HEK293 (cell line): ENCODE results near the gene PPP1R11.

ENCODE experiments used
- ELK4 ChIP-seq: IDR thresholded peaks from 2 replicates; pipeline ENCODE4 v1.6.1; 2011; ENCODE audit warnings: mild to moderate bottlenecking, low read depth, low read length, borderline replicate concordance
- HOXA7 ChIP-seq: sonication (generic); formaldehyde crosslinking; IDR thresholded peaks from 2 replicates; pipeline ENCODE4 v1.8.1; 2022; ENCODE audit warnings: missing genetic modification reagents, borderline replicate concordance
- OSR2 ChIP-seq: fragments of 450-650 bp; formaldehyde crosslinking; IDR thresholded peaks from 2 replicates; pipeline ENCODE4 v1.5.1; 2016; ENCODE audit warnings: missing biosample characterization, missing genetic modification characterization
- PATZ1 ChIP-seq: fragments of 450-650 bp; formaldehyde crosslinking; IDR thresholded peaks from 2 replicates; pipeline ENCODE4 v1.5.1; 2016; ENCODE audit warnings: missing biosample characterization, missing genetic modification characterization
- PRDM1 ChIP-seq: fragments of 450-650 bp; formaldehyde crosslinking; IDR thresholded peaks from 2 replicates; pipeline ENCODE4; 2016; ENCODE audit warnings: missing biosample characterization, missing genetic modification characterization
- PRDM6 ChIP-seq: fragments of 450-650 bp; formaldehyde crosslinking; IDR thresholded peaks from 2 replicates; pipeline ENCODE4 v1.5.1; 2017; ENCODE audit warnings: missing biosample characterization, missing genetic modification characterization
- SCRT1 ChIP-seq: fragments of 450-650 bp; formaldehyde crosslinking; IDR thresholded peaks from 2 replicates; pipeline ENCODE4 v1.5.1; 2016; ENCODE audit warnings: missing biosample characterization, missing genetic modification characterization, borderline replicate concordance
- ZBTB20 ChIP-seq: fragments of 450-650 bp; formaldehyde crosslinking; IDR thresholded peaks from 2 replicates; pipeline ENCODE4 v1.5.1; 2016; ENCODE audit warnings: missing biosample characterization, missing genetic modification characterization
- ZBTB48 ChIP-seq: fragments of 450-650 bp; formaldehyde crosslinking; IDR thresholded peaks from 2 replicates; pipeline ENCODE4 v1.5.1; 2016; ENCODE audit warnings: missing biosample characterization, missing genetic modification characterization
- ZFP69B ChIP-seq: fragments of 450-650 bp; formaldehyde crosslinking; IDR thresholded peaks from 2 replicates; pipeline ENCODE4 v1.5.1; 2016; ENCODE audit warnings: missing biosample characterization, missing genetic modification characterization
- ZNF10 ChIP-seq: fragments of 450-650 bp; formaldehyde crosslinking; IDR thresholded peaks from 2 replicates; pipeline ENCODE4 v1.5.1; 2017; ENCODE audit warnings: missing biosample characterization, missing genetic modification characterization
- ZNF133 ChIP-seq: fragments of 450-650 bp; formaldehyde crosslinking; IDR thresholded peaks from 2 replicates; pipeline ENCODE4 v1.5.1; 2016; ENCODE audit warnings: missing biosample characterization, missing genetic modification characterization
- ZNF140 ChIP-seq: fragments of 450-650 bp; formaldehyde crosslinking; IDR thresholded peaks from 2 replicates; pipeline ENCODE4 v1.5.1; 2016; ENCODE audit warnings: missing biosample characterization, missing genetic modification characterization
- ZNF184 ChIP-seq: fragments of 450-650 bp; IDR thresholded peaks from 2 replicates; pipeline ENCODE4 v1.5.1; 2018; ENCODE audit warnings: missing biosample characterization, mild to moderate bottlenecking, missing genetic modification characterization
- ZNF324 ChIP-seq: fragments of 450-650 bp; formaldehyde crosslinking; IDR thresholded peaks from 2 replicates; pipeline ENCODE4 v1.5.1; 2016; ENCODE audit warnings: missing biosample characterization, missing genetic modification characterization
- ZNF398 ChIP-seq: fragments of 450-650 bp; formaldehyde crosslinking; IDR thresholded peaks from 2 replicates; pipeline ENCODE4 v1.5.1; 2017; ENCODE audit warnings: missing biosample characterization, missing genetic modification characterization
- ZNF416 ChIP-seq: fragments of 450-650 bp; formaldehyde crosslinking; IDR thresholded peaks from 2 replicates; pipeline ENCODE4 v1.5.1; 2016; ENCODE audit warnings: missing biosample characterization, missing genetic modification characterization
- ZNF48 ChIP-seq: fragments of 450-650 bp; formaldehyde crosslinking; IDR thresholded peaks from 2 replicates; pipeline ENCODE4 v1.5.1; 2016; ENCODE audit warnings: missing biosample characterization, missing genetic modification characterization
- ZNF501 ChIP-seq: fragments of 450-650 bp; formaldehyde crosslinking; IDR thresholded peaks from 2 replicates; pipeline ENCODE4 v1.5.1; 2016; ENCODE audit warnings: missing biosample characterization, missing genetic modification characterization
- ZNF561 ChIP-seq: fragments of 450-650 bp; IDR thresholded peaks from 2 replicates; pipeline ENCODE4 v1.5.1; 2018; ENCODE audit warnings: missing biosample characterization, missing genetic modification characterization, borderline replicate concordance
- ZNF585B ChIP-seq: fragments of 450-650 bp; formaldehyde crosslinking; IDR thresholded peaks from 2 replicates; pipeline ENCODE4 v1.5.1; 2016; ENCODE audit warnings: missing biosample characterization, missing genetic modification characterization
- ZNF621 ChIP-seq: fragments of 450-650 bp; formaldehyde crosslinking; IDR thresholded peaks from 2 replicates; pipeline ENCODE4 v1.5.1; 2017; ENCODE audit warnings: missing biosample characterization, missing genetic modification characterization
- ZNF623 ChIP-seq: fragments of 450-650 bp; formaldehyde crosslinking; IDR thresholded peaks from 2 replicates; pipeline ENCODE4 v1.5.1; 2016; ENCODE audit warnings: missing biosample characterization, missing genetic modification characterization
- ZNF624 ChIP-seq: fragments of 450-650 bp; formaldehyde crosslinking; IDR thresholded peaks from 2 replicates; pipeline ENCODE4 v1.5.1; 2017; ENCODE audit warnings: missing biosample characterization, missing genetic modification characterization
- ZNF645 ChIP-seq: fragments of 450-650 bp; formaldehyde crosslinking; IDR thresholded peaks from 2 replicates; pipeline ENCODE4; 2016; ENCODE audit warnings: missing biosample characterization, missing genetic modification characterization
- ZNF654 ChIP-seq: fragments of 450-650 bp; formaldehyde crosslinking; IDR thresholded peaks from 2 replicates; pipeline ENCODE4 v1.5.1; 2016; ENCODE audit warnings: low read depth, missing biosample characterization, missing genetic modification characterization
- ZNF658 ChIP-seq: fragments of 450-650 bp; formaldehyde crosslinking; IDR thresholded peaks from 2 replicates; pipeline ENCODE4; 2016; ENCODE audit warnings: missing biosample characterization, missing genetic modification characterization
- ZNF670 ChIP-seq: fragments of 450-650 bp; formaldehyde crosslinking; IDR thresholded peaks from 2 replicates; pipeline ENCODE4 v1.5.1; 2016; ENCODE audit warnings: missing biosample characterization, missing genetic modification characterization, low read depth
- ZNF677 ChIP-seq: fragments of 450-650 bp; IDR thresholded peaks from 2 replicates; pipeline ENCODE4 v1.5.0; 2018; ENCODE audit warnings: missing biosample characterization, mild to moderate bottlenecking, missing genetic modification characterization, moderate library complexity
- ZNF843 ChIP-seq: fragments of 450-650 bp; formaldehyde crosslinking; IDR thresholded peaks from 2 replicates; pipeline ENCODE4 v1.5.1; 2016; ENCODE audit warnings: missing biosample characterization, missing genetic modification characterization

Gene PPP1R11

GRCh38 chr6:30102414-30102969 lies 35.5 kb downstream of the PPP1R11 start (continued):
- no peak for TF ChIP-seq ELK4
- no peak for TF ChIP-seq ZNF624 (tag by site-specific recombination)
- no peak for TF ChIP-seq PRDM6 (tag by site-specific recombination)
- TF ChIP-seq ZNF670 (tag by site-specific recombination): no peak
- TF ChIP-seq ZNF658 (tag by site-specific recombination): no peak
- no peak for TF ChIP-seq ZNF585B (tag by site-specific recombination)
- TF ChIP-seq ZNF324 (tag by site-specific recombination): no peak; the same call in 1 of the 2 replicates
- no peak for TF ChIP-seq HOXA7 (CRISPR knock-in tag)
- TF ChIP-seq SCRT1 (tag by site-specific recombination): no peak
- TF ChIP-seq ZNF140 (tag by site-specific recombination): no peak
- no peak for TF ChIP-seq ZNF561 (tag by site-specific recombination)
- no peak for TF ChIP-seq ZNF48 (tag by site-specific recombination)
- no peak for TF ChIP-seq ZNF654
- no peak for TF ChIP-seq ZNF843 (tag by site-specific recombination)
- no peak for TF ChIP-seq ZNF133 (tag by site-specific recombination)
- no peak for TF ChIP-seq ZNF621 (tag by site-specific recombination)
- TF ChIP-seq ZNF184 (tag by site-specific recombination): no peak
- no peak for TF ChIP-seq ZNF416 (tag by site-specific recombination)
- TF ChIP-seq ZNF10 (tag by site-specific recombination): 0 out of 2 replicates have a peak, but pooled peaks have one; percentile 29
- peak; percentile 33; the same call in 1 of the 2 replicates for TF ChIP-seq PATZ1
- 0 out of 2 replicates have a peak, but pooled peaks have one; percentile 41 for TF ChIP-seq ZBTB48
- TF ChIP-seq ZNF677: no peak
- no peak for TF ChIP-seq ZFP69B
- no peak for TF ChIP-seq PRDM1 (tag by site-specific recombination)
- no peak for TF ChIP-seq ZNF501
- 0 out of 2 replicates have a peak, but pooled peaks have one; percentile 3 for TF ChIP-seq ZNF623
- TF ChIP-seq OSR2 (tag by site-specific recombination): no peak
- TF ChIP-seq ZNF645: no peak
- peak; percentile 11; the same call in 1 of the 2 replicates for TF ChIP-seq ZBTB20
- TF ChIP-seq ZNF398 (tag by site-specific recombination): no peak
- TF ChIP-seq, all 188 proteins: peak for 7
